ENCODE results near the gene SEC24C.
"Not testable (repeated sequence)": the region's sequence is repeated elsewhere in the genome, so short reads cannot be mapped to it uniquely, and the experiment has no call there.

- not testable (repeated sequence) for TF ChIP-seq CTCF (conservative IDR thresholded peaks at IDR 0.05; ENCODE audit: low read depth, low read length); EZH2 (IDR thresholded peaks at IDR 0.05; ENCODE audit: low read length, unreplicated experiment)
These were observed 29.7 kb upstream of the SEC24C start for GRCh38 chr10:73714483-73714882.

All from PC-3 (cell line).